H1 (cell line): ENCODE results near the gene MGMT. TPM values are rescaled to one million over a fixed set of nuclear protein-coding genes. Genes with fewer than 3 reads are reported as not detected.

Experiments used
- BRCA1 ChIP-seq: IDR thresholded peaks from 2 replicates; pipeline ENCODE4 v1.6.1; 2012; ENCODE audit warnings: low read depth, low read length, improper control_type of control experiment
- CEBPB ChIP-seq: IDR thresholded peaks from 2 replicates; pipeline ENCODE4 v1.6.1; 2012; ENCODE audit warnings: low read depth, low read length
- CHD7 ChIP-seq: fragments of 300-600 bp; sonication (generic); IDR thresholded peaks from 2 replicates; pipeline ENCODE4 v1.7.1; 2012; ENCODE audit warnings: low read length, moderate library complexity, mild to moderate bottlenecking, inconsistent platforms; ENCODE audit not compliant: insufficient replicate concordance
- EGR1 ChIP-seq: IDR thresholded peaks from 2 replicates; pipeline ENCODE4 v1.6.1; 2011; ENCODE audit warnings: low read depth, low read length, borderline replicate concordance
- EP300 ChIP-seq, 2 experiments: IDR thresholded peaks; 1 replicate in 1 of 2; 2 replicates in 1 of 2; pipeline ENCODE4 v1.6.1; 2011 to 2012; ENCODE audit warnings: low read depth in 2 of 2, low read length in 2 of 2, mild to moderate bottlenecking in 2 of 2, borderline replicate concordance in 1 of 2, inconsistent platforms in 1 of 2, moderate library complexity in 1 of 2
- GTF2F1 ChIP-seq: IDR thresholded peaks from 2 replicates; pipeline ENCODE4 v1.6.1; 2012; ENCODE audit warnings: low read depth, low read length, improper control_type of control experiment, borderline replicate concordance
- JUND ChIP-seq: IDR thresholded peaks from 2 replicates; pipeline ENCODE4 v1.6.1; 2011; ENCODE audit warnings: mild to moderate bottlenecking, improper control_type of control experiment, low read length
- KDM5A ChIP-seq: fragments of 200-600 bp; IDR thresholded peaks from 2 replicates; pipeline ENCODE4 v1.7.1; 2012; ENCODE audit warnings: mild to moderate bottlenecking, low read length, inconsistent platforms, mixed read lengths
- MAX ChIP-seq: IDR thresholded peaks from 2 replicates; pipeline ENCODE4 v1.6.1; 2012; ENCODE audit warnings: inconsistent platforms
- NANOG ChIP-seq: IDR thresholded peaks from 2 replicates; pipeline ENCODE4 v1.6.1; 2011; ENCODE audit warnings: low read length, low read depth, mild to moderate bottlenecking, inconsistent platforms; ENCODE audit not compliant: insufficient read depth, poor library complexity, severe bottlenecking
- POLR2AphosphoS5 ChIP-seq: IDR thresholded peaks from 2 replicates; pipeline ENCODE4 v1.6.1; 2011; ENCODE audit warnings: low read depth, low read length
- SRF ChIP-seq: IDR thresholded peaks from 2 replicates; pipeline ENCODE4 v1.6.1; 2011; ENCODE audit warnings: mild to moderate bottlenecking, low read depth, low read length, moderate library complexity
- YY1 ChIP-seq: IDR thresholded peaks from 2 replicates; pipeline ENCODE4 v1.6.1; 2011; ENCODE audit warnings: low read depth, mild to moderate bottlenecking, low read length
- polyA plus RNA-seq, 7 experiments: library from polyadenylated mRNA; depleted of rRNA in 3 of 7; stranded (reverse) in 5 of 7; unstranded in 2 of 7; fragments of >200 nt in 5 of 7; fragments of 200-250 nt in 2 of 7; gene quantifications; 1 replicate in 5 of 7; 2 replicates in 1 of 7; 4 replicates in 1 of 7; pipeline versions ENCODE4 v1.2.1 to v1.2.3, GENCODE V29; 2011 to 2013; ENCODE audit warnings: missing spikeins in 2 of 7, mixed read lengths in 2 of 7
- total RNA-seq: library from RNA; stranded (reverse); fragmentation: NEBNext Ultra II Directional; extraction: Animal tissue kit (Norgen Biotek cat#: 25700); gene quantifications from 2 replicates; pipeline ENCODE4 v1.2.1, GENCODE V29; 2021

Gene MGMT
- total and polyA plus RNA-seq, 2 of the 8 experiments (the other 6 are each of a cell fraction or from before 2014, with no cell fraction given): 9.9 to 10.7 TPM

- TF ChIP-seq CHD7 (no peak), EGR1 (no peak), KDM5A (no peak), NANOG (no peak), SRF (no peak), CEBPB (no peak), MAX (no peak), BRCA1 (no peak), GTF2F1 (no peak), POLR2AphosphoS5 (no peak), EP300 (IDR thresholded peaks at IDR 0.05; ENCODE audit: borderline replicate concordance in 1 of 2, low read depth in 2 of 2, low read length in 2 of 2) (no peak), JUND (no peak), YY1 (no peak)
These were observed 249.8 kb downstream of the MGMT start (continued) for GRCh38 chr10:129716881-129717280.
